ENCODE data around the gene PHAX.
"Not testable (repeated sequence)": the region's sequence is repeated elsewhere in the genome, so short reads cannot be mapped to it uniquely, and the experiment has no call there.

The PHAX gene, protein sequence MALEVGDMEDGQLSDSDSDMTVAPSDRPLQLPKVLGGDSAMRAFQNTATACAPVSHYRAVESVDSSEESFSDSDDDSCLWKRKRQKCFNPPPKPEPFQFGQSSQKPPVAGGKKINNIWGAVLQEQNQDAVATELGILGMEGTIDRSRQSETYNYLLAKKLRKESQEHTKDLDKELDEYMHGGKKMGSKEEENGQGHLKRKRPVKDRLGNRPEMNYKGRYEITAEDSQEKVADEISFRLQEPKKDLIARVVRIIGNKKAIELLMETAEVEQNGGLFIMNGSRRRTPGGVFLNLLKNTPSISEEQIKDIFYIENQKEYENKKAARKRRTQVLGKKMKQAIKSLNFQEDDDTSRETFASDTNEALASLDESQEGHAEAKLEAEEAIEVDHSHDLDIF

DNA sequence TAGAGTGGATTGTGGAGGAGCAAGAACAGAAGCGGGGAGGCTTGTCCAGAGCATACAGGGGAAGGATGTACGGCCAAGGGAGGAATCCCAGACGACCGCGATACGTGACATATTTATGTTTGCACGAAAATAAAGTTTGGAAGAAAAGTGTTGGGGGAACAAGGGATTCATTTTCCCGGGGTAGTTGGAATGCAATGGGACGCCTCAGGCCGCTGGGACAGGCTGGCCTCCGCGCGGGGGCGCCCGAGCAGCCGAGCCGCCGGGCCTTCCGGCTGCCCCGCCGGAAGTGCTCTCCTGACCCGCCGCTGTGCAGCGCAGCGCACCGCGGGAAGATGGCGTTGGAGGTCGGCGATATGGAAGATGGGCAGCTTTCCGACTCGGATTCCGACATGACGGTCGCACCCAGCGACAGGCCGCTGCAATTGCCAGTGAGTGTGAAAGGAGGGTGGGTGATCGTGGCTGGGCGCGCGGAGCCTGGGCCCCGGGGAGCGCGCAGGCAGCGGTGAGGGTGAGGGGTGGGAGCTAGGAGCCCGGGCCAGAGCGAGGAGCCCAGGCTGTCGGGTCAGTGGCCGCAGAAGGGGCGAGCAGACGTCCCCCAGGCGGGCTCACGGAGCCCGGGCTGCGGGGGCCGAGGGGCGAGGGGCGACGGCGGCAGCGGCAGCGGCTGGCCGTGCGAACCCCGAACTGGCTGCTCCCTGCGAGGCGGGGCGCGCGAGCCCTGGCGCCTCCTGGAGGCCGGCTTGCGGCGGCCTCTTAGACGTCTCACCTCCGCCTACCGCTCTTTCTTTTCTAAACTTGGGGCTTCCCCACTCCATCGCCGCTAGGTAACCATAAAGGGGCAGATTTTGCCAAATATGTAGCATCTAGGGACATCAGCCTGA is at the start of gene PHAX:
PHAX (plus strand) TSS at position 317 of the 881 bp plus-strand sequence; CDS start at position 333, 16 bp downstream.
- DNase-seq (ENCODE audit: low read depth, low spot score), result peak; percentile 44

DNA sequence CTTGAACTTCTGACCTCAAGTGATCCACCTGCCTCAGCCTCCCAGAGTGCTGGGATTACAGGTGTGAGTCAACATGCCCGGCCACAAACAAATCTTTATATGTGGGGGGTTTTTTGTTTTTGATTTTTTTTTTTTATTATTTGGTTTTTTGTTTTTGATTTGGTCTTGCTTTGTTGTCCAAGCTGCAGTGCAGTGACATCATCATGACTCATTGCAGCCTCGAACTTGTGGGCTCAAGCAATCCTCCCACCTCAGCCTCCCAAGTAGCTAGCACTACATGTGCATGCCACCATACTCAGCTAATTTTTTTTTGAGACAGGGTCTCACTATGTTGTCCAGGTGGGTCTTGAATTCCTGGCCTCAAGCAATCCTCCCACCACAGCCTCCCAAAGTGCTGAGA is 48.1 kb upstream of the PHAX start:
- DNase-seq (ENCODE audit: low read depth, low spot score), result no peak

DNA sequence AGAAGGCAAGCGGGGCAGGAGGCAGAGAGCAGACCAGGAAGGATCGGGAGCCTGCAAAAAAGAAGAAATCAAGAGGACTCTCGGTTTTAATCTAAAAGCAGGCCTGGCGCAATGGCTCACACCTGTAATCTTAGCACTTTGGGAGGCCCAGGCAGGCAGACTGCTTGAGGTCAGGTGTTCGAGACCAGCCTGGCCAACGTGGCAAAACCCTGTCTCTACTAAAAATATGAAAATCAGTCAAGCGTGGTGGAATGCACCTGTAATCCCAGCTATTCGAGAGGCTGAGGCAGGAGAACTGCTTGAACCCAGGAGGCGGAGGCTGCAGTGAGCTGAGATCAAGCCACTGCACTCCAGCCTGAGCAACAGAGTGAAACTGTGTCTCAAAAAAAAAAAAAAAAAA is 45.6 kb upstream of the PHAX start:
- not testable (repeated sequence) for DNase-seq (ENCODE audit: low read depth, low spot score)

DNA sequence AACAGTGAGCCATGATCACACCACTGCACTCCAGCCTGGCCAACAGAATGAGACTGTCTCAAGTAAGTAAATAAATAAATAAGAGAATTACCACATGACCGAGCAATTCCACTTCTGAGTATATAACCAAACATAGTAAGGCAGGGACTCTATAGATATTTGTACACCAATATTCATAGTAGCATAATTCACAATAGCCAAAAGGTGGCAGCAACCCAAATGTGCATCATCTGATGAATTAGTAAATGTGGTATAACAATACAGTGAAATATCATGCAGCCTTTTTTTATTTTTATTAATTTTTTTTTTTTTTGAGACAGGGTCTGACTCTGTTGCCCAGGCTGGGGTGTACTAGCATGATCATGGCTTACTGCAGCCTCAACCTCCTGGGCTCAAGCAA is 38.8 kb upstream of the PHAX start:
- DNase-seq (ENCODE audit: low read depth, low spot score), result no peak

DNA sequence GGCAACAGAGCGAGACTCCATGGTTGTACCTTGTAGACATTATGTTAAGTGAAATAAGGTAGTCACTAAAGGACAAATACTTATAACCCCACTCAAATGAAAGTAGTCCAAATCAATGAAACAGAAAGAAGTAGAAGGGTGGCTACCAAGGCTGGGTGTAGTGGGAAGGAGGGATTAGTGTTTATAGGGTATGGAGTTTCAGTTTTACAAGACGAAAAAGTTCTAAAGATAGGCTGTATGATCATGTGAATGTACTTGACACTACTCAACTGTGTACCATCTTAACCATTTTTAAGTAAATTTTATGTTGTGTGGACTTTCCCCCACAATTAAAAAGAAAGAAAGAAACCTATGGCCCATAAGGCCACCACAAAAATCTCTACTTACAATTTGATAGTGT is 37.9 kb upstream of the PHAX start:
- DNase-seq (ENCODE audit: low read depth, low spot score), result no peak

DNA sequence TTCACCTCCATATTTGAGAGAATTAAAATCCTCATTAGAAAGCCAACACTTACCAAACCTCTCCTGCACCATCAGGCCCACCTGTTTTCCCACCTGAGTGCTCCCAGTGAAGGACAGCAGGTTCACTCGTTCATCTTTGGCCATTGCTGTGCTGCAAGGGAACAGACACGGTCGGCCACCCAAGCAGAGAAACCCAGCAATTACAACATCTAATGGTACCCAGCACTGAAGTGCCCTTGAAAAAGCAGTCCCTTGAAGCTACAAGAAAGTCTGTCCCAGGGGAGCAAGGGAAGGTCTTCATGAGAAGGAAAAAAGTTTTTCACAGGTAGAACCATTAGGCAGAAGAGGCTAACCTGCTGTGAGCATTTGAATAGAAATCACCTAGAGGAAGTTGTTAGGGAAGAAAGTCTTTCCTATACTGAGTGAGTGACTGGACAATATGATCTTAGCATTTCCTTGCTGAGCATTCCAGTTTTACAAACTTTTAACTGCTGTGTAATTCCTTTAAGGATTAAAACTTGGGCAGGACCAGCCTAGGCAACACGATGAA is 32.5 kb upstream of the PHAX start:
- no peak for DNase-seq (ENCODE audit: low read depth, low spot score)

DNA sequence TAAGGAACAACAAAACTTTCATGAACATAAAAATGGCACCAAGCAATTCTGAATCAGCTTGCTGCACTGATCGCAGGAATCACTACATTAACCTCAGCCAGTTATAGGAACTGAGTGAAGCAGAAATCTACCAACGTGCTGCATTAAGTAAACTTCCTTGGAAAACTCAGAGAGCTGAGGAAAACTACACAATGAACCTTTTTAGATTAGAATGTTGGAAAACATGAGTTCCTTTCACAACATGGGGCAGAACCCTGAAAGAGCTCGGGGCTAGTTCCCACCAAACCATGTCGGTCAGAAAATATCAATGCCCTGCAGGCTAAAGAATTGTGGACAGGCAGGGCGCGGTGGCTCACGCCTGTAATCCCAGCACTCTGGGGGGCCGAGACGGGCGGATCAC is 25.1 kb upstream of the PHAX start:
- DNase-seq (ENCODE audit: low read depth, low spot score), result no peak

DNA sequence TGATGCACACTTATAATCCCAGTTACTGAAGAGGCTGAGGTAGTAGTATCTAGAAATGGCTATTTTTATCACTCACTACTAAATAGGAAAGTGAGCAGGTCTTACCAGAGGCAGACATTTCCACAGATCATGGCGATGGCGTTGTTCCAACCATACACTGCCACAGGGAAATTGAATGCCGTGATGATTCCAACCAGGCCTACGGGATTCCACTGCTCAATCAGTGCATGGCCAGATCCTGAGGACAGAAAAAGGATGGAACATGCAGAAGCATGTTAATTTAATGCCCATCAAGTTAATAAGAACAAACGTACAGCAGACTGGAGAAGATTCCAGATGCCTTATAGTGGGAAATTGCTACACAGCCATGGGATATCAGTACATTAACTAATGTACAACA is 23.8 kb upstream of the PHAX start:
- DNase-seq (ENCODE audit: low read depth, low spot score), result no peak

DNA sequence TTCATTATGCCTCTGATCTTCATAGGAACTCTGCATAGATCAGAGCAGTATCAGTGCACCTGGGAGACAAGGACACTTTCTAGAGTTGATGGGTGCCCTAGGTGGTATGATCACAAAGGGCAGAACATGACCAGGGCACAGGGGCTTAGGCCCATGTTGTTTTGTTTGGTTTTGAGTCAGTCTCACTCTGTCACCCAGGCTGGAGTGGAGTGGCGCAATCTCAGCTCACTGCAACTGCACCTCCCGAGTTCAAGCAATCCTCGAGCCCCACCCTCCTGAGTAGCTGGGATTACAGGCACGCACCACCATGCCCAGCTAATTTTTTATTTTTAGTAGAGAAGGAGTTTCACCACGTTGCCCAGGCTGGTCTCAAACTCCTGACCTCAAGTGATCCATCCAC is 23.3 kb upstream of the PHAX start:
- DNase-seq (ENCODE audit: low read depth, low spot score), result no peak

DNA sequence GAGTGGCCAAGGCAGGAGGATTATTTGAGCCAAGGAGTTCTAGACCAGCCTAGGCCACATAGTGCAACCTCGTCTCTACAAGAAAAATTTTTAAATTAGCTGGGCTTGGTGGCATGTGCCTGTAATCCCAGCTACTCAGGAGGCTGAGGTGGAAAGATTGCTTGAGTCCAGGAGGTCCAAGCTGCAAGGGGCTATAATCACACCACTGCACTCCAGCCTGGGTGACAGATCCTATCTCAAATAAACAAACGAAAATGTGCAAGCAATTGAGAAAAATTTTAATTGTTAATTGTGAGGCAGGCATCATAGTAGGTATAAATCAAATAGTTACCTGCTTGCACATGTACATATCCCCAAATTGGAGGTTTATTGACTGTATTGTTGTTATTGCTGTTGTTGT is 21.0 kb upstream of the PHAX start:
- no peak for DNase-seq (ENCODE audit: low read depth, low spot score)

DNA sequence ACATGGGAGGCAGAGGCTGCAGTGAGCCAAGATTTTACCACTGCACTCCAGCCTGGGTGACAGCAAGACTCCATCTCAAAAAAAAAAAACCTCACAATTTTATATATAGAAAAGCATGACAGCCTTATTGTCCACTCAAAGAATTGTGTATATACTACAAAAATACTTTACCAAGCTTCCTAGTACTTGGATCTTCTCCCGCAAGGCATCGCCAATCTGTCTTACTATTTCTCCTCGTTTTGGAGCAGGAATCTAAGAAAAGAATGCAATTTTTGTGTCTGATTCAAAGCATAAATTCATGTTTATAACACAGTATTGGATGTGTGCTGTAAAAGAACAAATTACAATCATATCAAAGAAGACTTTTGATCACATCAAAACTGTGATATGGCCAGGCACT is 17.0 kb upstream of the PHAX start:
- DNase-seq (ENCODE audit: low read depth, low spot score), result no peak

DNA sequence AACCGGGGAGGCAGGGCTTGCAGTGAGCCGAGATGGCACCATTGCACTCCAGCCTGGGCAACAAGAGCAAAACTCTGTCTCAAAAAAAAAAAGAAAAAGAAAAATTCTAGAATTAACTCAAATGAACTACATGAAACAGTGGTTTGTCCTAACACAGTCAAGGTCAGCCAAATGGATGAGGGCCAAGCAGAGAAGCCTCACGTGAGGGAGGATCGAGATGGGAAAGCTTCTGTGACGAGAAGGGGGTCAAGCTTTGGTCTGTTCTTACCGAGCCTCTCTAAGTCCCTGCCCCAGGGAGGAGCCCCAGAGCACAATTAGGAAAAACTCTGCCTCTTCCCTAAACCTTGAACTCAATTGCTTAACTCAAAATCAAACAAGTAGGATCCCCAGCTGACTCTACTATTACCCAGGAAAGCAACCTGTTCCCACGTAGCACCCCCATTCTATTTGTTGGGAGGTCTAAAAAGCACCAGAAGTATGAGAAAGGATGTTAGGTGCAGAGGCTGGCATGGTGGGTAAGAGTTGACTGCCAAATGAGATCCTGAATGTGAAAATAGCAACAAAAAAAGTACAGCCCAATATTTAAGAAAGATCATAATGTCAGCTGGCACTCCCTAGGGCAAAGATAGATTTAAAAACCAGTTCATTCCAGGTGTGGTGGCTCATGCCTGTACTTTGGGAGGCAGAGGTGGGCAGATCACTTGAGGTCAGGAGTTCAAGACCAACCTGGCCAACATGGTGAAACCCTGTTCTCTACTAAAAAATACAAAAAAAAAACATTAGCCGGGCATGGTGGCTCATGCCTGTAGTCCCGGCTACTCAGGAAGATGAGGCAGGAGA is 13.0 kb upstream of the PHAX start:
- DNase-seq (ENCODE audit: low read depth, low spot score), result no peak

DNA sequence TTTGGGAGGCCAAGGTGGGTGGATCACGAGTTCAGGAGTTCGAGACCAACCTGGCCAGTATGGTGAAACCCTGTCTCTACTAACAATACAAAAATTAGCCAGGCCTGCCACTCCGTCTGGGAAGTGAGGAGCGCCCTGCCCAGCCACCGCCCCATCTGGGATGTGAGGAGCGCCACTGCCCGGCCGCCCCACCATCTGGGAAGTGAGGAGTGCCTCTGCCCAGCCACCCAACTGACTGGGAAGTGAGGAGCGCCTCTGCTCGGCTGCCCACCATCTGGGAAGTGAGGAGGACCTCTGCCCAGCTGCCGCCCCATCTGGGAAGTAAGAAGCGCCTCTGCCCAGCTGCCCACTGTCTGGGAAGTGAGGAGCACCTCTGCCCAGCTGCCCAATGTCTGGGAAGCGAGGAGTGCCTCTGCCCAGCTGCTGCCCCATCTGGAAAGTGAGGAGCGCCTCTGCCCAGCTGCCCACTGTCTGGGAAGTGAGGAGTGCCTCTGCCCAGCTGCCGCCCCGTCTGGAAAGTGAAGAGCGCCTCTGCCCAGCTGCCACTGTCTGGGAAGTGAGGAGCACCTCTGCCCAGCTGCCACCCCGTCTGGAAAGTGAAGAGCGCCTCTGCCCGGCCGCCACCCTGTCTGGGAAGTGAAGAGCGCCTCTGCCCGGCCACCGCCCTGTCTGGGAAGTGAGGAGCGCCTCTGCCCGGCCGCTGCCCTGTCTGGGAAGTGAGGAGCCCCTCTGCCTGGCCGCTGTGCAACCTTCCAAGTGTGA is 11.0 kb upstream of the PHAX start:
- no peak for DNase-seq (ENCODE audit: low read depth, low spot score)

DNA sequence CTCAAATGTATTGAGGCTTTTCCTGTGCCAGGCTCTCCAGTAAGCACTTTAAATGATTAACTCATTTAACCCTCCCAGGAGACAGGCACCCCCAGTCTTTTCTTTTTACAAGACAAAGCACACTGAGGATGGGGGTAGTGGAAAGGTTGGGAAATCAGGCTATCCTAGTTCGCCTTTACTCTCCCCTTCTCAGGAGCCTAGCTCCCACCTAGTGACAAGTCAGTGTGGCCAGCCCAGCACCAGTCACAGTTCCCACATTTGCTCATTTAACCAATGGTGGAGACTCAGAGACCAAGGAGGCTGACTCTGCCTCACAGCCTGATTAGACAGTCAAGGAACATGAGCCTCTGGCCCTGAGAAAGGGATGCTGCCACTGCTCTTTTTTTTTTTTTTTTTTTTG is 9.2 kb upstream of the PHAX start:
- DNase-seq (ENCODE audit: low read depth, low spot score), result no peak

DNA sequence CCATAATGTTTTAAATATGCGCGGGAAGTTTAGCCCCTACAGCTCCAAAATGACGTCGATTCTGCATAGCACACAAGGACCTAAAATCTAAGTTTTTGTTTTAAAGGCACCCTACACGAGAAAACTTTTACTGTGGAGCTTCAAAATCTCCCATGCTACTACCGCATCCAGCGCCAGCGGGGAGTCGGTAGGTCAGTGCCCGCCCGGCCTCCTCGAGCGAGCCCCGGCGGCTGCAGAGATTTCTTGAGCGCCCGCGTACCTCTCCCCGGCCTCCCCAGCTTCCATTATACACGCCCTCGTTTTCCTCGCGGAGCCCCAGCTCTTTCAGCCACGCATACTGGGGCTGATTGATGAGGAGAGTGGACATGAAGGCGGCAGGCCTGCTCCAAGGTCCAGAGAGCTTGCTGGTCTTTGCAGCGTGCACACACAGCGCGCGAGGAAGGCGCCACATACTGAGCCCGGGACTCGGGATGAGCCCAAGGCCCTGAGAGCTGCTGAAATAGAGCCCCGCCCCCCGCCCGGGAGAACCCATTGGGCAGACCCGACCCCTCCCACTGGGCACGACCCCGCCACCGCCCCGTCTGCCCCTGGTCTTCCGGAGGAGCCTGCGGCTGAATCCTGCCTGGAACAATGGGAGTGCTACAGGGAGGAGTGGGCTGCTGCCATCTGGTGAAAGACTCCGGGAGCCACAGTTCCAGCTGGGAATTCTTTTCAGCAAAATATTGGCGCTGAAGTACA is 5.8 kb upstream of the PHAX start, which contains the start of gene ALDH7A1:
ALDH7A1 (minus strand) TSS at position 472 of the 738 bp plus-strand sequence; CDS start at position 451, 21 bp downstream.
- DNase-seq (ENCODE audit: low read depth, low spot score), result no peak

DNA sequence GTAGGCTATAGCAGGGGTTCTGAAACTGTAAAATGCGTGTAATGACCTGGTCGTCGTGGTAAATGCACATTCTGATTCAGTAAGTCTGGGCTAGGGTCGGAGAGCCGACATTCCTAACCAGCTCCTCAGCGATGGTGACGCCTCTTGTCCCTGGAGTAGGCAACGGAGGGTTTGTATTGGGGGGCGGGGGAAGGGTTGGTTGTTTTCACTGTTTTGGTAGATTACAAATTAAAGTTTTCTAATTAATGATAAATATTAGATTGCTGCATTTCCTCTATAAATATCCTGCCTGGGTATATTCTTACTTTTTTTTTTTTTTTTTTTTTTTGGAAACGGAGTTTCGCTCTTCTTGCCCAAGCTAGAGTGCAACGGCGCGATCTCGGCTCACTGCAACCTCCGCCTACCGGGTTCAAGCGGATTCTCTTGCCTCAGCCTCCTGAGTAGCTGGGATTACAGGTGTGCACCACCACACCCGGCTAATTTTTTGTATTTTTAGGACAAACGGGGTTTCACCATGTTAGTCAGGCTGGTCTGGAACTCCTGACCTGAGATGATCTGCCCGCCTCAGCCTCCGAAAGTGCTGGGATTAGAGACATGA is 5.2 kb upstream of the PHAX start:
- DNase-seq (ENCODE audit: low read depth, low spot score), result no peak

DNA sequence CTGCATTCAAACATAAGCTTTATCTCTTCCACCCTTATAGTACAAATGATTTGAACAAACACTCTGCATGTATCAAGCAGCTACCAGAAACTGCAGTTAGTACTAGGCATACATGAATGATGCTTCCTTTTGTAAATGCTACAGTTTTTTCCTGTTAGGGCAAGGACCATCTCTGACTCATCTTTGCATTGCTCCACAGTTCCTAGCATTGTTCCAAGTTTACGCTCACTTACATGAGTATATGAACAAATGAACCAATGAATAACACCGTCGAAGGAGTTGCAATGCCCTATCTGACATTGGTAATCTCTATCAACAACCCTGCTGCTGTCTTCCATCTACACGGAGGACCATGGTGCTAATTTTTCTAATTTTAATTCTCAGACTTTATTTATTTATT is 3.6 kb upstream of the PHAX start:
- DNase-seq (ENCODE audit: low read depth, low spot score), result no peak

DNA sequence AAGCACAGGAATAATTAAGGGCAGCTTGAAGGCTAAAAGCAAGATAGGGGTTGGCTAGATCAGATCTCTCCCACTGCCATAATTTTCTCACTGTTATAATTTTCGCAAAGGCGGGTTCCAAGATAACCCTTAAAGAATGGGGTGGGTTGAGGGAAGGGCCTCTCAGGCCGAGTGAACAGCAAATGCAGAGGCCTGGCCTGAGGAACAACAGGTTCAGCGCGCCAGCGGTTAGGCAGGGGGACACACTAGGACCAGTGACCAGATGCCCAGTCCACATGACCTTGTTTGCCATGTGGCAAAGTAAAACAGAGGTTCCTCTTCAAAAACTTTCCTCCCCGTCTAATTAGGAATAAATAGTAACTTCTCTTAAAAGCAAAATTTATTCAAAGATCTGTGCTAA is 1.2 kb upstream of the PHAX start:
- no peak for DNase-seq (ENCODE audit: low read depth, low spot score)

DNA sequence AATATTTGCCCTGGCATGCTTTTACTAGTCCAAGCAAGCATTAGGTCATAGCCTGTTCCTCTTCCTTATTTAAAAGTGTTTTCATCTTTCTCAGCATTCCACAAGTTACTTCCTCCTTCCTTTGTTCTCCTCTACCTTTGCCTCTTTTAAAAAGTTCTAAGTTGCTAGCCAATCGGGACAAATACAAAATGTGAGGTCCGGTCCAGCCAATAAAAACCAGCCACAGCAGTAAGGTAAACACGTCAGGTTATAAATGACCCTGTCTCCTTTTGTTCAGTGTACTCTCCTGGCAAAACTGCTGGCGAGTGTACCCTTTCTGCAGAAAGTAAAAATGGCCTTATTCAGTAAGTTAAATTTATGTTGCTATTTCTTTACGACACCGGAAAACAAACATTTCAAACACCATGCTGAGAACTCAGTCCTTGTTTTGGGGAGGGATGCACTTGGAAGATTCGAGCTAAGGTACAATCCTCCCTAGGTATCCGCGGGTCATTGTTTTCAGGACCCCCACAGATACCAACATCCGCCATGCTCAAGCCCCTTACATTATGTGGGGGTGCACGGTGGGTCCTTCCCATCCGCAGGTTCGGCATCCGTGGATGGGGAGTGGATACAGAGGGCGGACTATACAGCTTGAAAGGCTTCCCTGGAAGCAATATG is 646 bp upstream of the PHAX start:
- DNase-seq (ENCODE audit: low read depth, low spot score), result not testable (repeated sequence)
